Hair follicle dermal papilla cell (primary cell): ENCODE measurements around the gene SLC6A6. TPM values are rescaled to one million over a fixed set of nuclear protein-coding genes. Genes with fewer than 3 reads are reported as not detected.

ENCODE experiments used
- small RNA-seq: library from RNA; depleted of rRNA; stranded (forward); fragments of <200 nt; gene quantifications from one replicate; pipeline ENCODE3, GENCODE V24; 2012
- total RNA-seq: library from RNA; depleted of rRNA; stranded (reverse); fragments of >200 nt; gene quantifications from 2 replicates; pipeline ENCODE4 v1.2.3, GENCODE V29; 2012

The SLC6A6 gene
- total RNA-seq = 56.0 and 77.6 TPM in 2 replicates

GRCh38 chr3:14402304-14402811 is at the start of gene SLC6A6:
Gene SLC6A6, plus strand, starts transcription at chr3:14402606. Its CDS starts 41,029 bp downstream, at chr3:14443635.

Small RNAs within 50 kb of the gene (small RNA-seq; reads per million reads assigned to genes)
- gene RNA5SP124 (not detected), gene RNU6-905P (not detected)

Other genes with a start within 250 kb of the SLC6A6 start
- 56.0 and 56.2 TPM in 2 replicates for gene XPC, start 224.0 kb upstream of the SLC6A6 start, total RNA-seq
- 2.9 and 3.9 TPM in 2 replicates for gene LSM3, start 223.8 kb upstream of the SLC6A6 start, total RNA-seq
- gene GRIP2, start 137.7 kb downstream of the SLC6A6 start, total RNA-seq = 1.3 and 2.7 TPM in 2 replicates
- 15.5 and 16.2 TPM in 2 replicates for gene CCDC174, start 249.2 kb downstream of the SLC6A6 start, total RNA-seq